GM20000 (cell line): Measurements from ENCODE around the gene ZNF584.

Experiments used
- DNase-seq: peaks from one replicate; pipeline ENCODE4 v3.0.0; 2012; ENCODE audit warnings: low spot score
- CTCF ChIP-seq: IDR thresholded peaks from 2 replicates; pipeline ENCODE4 v1.5.1; 2012; ENCODE audit warnings: mild to moderate bottlenecking, control low read depth; ENCODE audit errors: extremely low read depth, missing control alignments

The ZNF584 gene

GRCh38 chr19:58466760-58467589 is 58.5 kb downstream of the ZNF584 start, which contains the start of gene ZNF324:
TSS of gene ZNF324 (plus strand) at chr19:58467080. CDS start at chr19:58469186, 2,106 bp downstream.
- DNase-seq: peak; percentile 99
- TF ChIP-seq CTCF: no peak
